ENCODE measurements around the gene LRRK1. TPM values are rescaled to one million over a fixed set of nuclear protein-coding genes. Genes with fewer than 3 reads are reported as not detected.
A peak's percentile ranks its signal among the peaks of the same experiment; 100 is the strongest.

LRRK1 gene
- polyA plus RNA-seq, 1 of the 3 experiments (the other 2 are of a cell fraction), result 6.9 TPM

GRCh38 chr15:100878130-100878529 is 41.0 kb upstream of the LRRK1 start:
- Histone ChIP-seq H3K79me2 (ENCODE audit: insufficient read depth) (no peaks in the 10 kb centered on the region), H3K36me3 (replicated peaks in 1 of 2; ENCODE audit: control insufficient read depth in 1 of 2, insufficient read depth in 2 of 2, low read length in 1 of 2) (no peaks in the 10 kb centered on the region), H3K9me3 (no peaks in the 10 kb centered on the region), H4K20me1 (ENCODE audit: insufficient read depth) (no peaks in the 10 kb centered on the region), H3K4me2 (no peak overlapping the region), H2AFZ (ENCODE audit: low read depth) (no peak overlapping the region), H3K9ac (no peak overlapping the region), H3K4me1 (ENCODE audit: control insufficient read depth in 1 of 2, insufficient read depth in 2 of 2, low read depth in 1 of 2, low read length in 1 of 2) (peaks cover 0 to 31% of the 10 kb centered on the region in 2 experiments; a peak in 1 of 4 replicates), H3K27ac (ENCODE audit: low read depth in 2 of 2, low read length in 1 of 2) (no peak overlapping the region; a peak in 1 of 4 replicates), H3K27me3 (ENCODE audit: insufficient read depth) (no peaks in the 10 kb centered on the region), H3K4me3 (ENCODE audit: low read depth in 2 of 2, low read length in 1 of 2) (no peak overlapping the region), H3F3A (replicated peaks; ENCODE audit: insufficient read depth) (no peaks in the 10 kb centered on the region), H3K9me2 (no peaks in the 10 kb centered on the region)
- WGBS (ENCODE audit: low lambda C conversion rate), result 76% methylated on average over 7 of the region's 11 CpGs
- ChIA-PET CTCF (interaction anchor here (0.7 to 5.6 kb wide), 10 partner anchors 8 to 206 kb away, joined by 3 to 45 read pairs (median 3); no protein-coding TSS in a partner anchor), POLR2A (no interaction called here)
- TF ChIP-seq IRF3 (IDR thresholded peaks at IDR 0.05; ENCODE audit: low read depth, low read length), result no peak
- TF ChIP-seq MXI1 (IDR thresholded peaks at IDR 0.05; ENCODE audit: low read depth, low read length), result no peak
- no peak for TF ChIP-seq USF1 (IDR thresholded peaks at IDR 0.05; ENCODE audit: borderline replicate concordance, low read depth)
- no peak for TF ChIP-seq FOXM1 (IDR thresholded peaks at IDR 0.05; ENCODE audit: low read depth)
- TF ChIP-seq FOSL2 (IDR thresholded peaks at IDR 0.05; ENCODE audit: borderline replicate concordance, low read depth), result no peak
- TF ChIP-seq TCF12 (IDR thresholded peaks at IDR 0.05), result no peak
- no peak for TF ChIP-seq SIN3A (IDR thresholded peaks at IDR 0.05; ENCODE audit: borderline replicate concordance, low read depth, low read length)
- no peak for TF ChIP-seq TAF1 (IDR thresholded peaks at IDR 0.05; ENCODE audit: borderline replicate concordance, low read depth, low read length)
- TF ChIP-seq CTCF (IDR thresholded peaks at IDR 0.05), result no peak
- no peak for TF ChIP-seq ELF1 (IDR thresholded peaks at IDR 0.05)
- TF ChIP-seq SMC3 (IDR thresholded peaks at IDR 0.05; ENCODE audit: low read depth, low read length), result no peak
- DNase-seq, result no peak

GRCh38 chr15:100878648-100879047 is 40.5 kb upstream of the LRRK1 start:
- no peaks in the 10 kb centered on the region for H3K9me2 ChIP-seq
- H3K9ac ChIP-seq, result no peak overlapping the region
- no peak for TF ChIP-seq YY1 (IDR thresholded peaks at IDR 0.05; ENCODE audit: low read depth)
- no peak for TF ChIP-seq FOXJ3 (CRISPR knock-in tag; IDR thresholded peaks at IDR 0.05)
- TF ChIP-seq TEAD4 (IDR thresholded peaks at IDR 0.05; ENCODE audit: borderline replicate concordance, insufficient read depth), result no peak
- TF ChIP-seq RCOR1 (IDR thresholded peaks at IDR 0.05; ENCODE audit: low read length), result no peak
- TF ChIP-seq EZH2phosphoT487 (IDR thresholded peaks at IDR 0.05; ENCODE audit: borderline replicate concordance, low read depth), result no peak
- TF ChIP-seq EP300 (IDR thresholded peaks at IDR 0.05; ENCODE audit: borderline replicate concordance in 1 of 2, low read depth in 1 of 2, low read length in 1 of 2), result no peak
- no peak for TF ChIP-seq GABPA (IDR thresholded peaks at IDR 0.05; ENCODE audit: low read depth)
- TF ChIP-seq FOSL2 (IDR thresholded peaks at IDR 0.05; ENCODE audit: borderline replicate concordance, low read depth), result no peak
- TF ChIP-seq PBX3 (IDR thresholded peaks at IDR 0.05), result no peak
- TF ChIP-seq JUND (IDR thresholded peaks at IDR 0.05), result no peak
- TF ChIP-seq NRF1 (IDR thresholded peaks at IDR 0.05; ENCODE audit: low read depth, low read length), result no peak
- TF ChIP-seq POLR2AphosphoS5 (IDR thresholded peaks at IDR 0.05; ENCODE audit: low read depth, low read length), result no peak
- H3K4me1 ChIP-seq (ENCODE audit: control insufficient read depth in 1 of 2, insufficient read depth in 2 of 2, low read depth in 1 of 2, low read length in 1 of 2), result peaks cover 0 to 35% of the 10 kb centered on the region in 2 experiments; a peak in 1 of 4 replicates
- peak overlapping the region in 1 of 2 experiments; percentile 73; a peak in 1 of 4 replicates for H3K27ac ChIP-seq (ENCODE audit: low read depth in 2 of 2, low read length in 1 of 2)
- H3K4me2 ChIP-seq, result peak overlapping the region; percentile 50; the same call in 1 of the 2 replicates
- no peaks in the 10 kb centered on the region for H4K20me1 ChIP-seq (ENCODE audit: insufficient read depth)
- peak overlapping the region; percentile 37 to 57; a peak in 3 of 4 replicates for H3K4me3 ChIP-seq (ENCODE audit: low read depth in 2 of 2, low read length in 1 of 2)
- H3K36me3 ChIP-seq (replicated peaks in 1 of 2; ENCODE audit: control insufficient read depth in 1 of 2, insufficient read depth in 2 of 2, low read length in 1 of 2), result no peaks in the 10 kb centered on the region
- no peaks in the 10 kb centered on the region for H3K79me2 ChIP-seq (ENCODE audit: insufficient read depth)
- WGBS (ENCODE audit: low lambda C conversion rate), result 82% methylated on average over 12 of the region's 12 CpGs
- no peak overlapping the region for H2AFZ ChIP-seq (ENCODE audit: low read depth)
- H3K9me3 ChIP-seq, result no peaks in the 10 kb centered on the region
- CTCF ChIA-PET, result interaction anchor here (0.6 to 5.6 kb wide), 10 partner anchors 9 to 207 kb away, joined by 3 to 45 read pairs (median 4); no protein-coding TSS in a partner anchor
- H3K27me3 ChIP-seq (ENCODE audit: insufficient read depth), result no peaks in the 10 kb centered on the region
- POLR2A ChIA-PET, result no interaction called here
- no peak for DNase-seq
- H3F3A ChIP-seq (replicated peaks; ENCODE audit: insufficient read depth), result no peaks in the 10 kb centered on the region
